H1 (cell line): ENCODE data around the gene SNX24.

Experiments
- ASH2L ChIP-seq: fragments of 200-600, 300-600 bp; sonication (generic); IDR thresholded peaks from one replicate; pipeline ENCODE4 v1.7.1; 2017; ENCODE audit warnings: low read length
- BRCA1 ChIP-seq: IDR thresholded peaks from 2 replicates; pipeline ENCODE4 v1.6.1; 2012; ENCODE audit warnings: low read depth, low read length, improper control_type of control experiment
- CTCF ChIP-seq, 3 experiments: IDR thresholded peaks; 1 replicate in 2 of 3; 2 replicates in 1 of 3; pipeline versions ENCODE4 v1.5.1 to v1.6.1; 2011; ENCODE audit warnings: low read length in 3 of 3, mild to moderate bottlenecking in 3 of 3, inconsistent platforms in 2 of 3, low read depth in 1 of 3, moderate library complexity in 1 of 3; ENCODE audit not compliant: insufficient read depth in 1 of 3; ENCODE audit errors: control extremely low read depth in 1 of 3
- EGR1 ChIP-seq: IDR thresholded peaks from 2 replicates; pipeline ENCODE4 v1.6.1; 2011; ENCODE audit warnings: low read depth, low read length, borderline replicate concordance
- POLR2A ChIP-seq, 2 experiments: IDR thresholded peaks; 1 replicate in 1 of 2; 2 replicates in 1 of 2; pipeline ENCODE4 v1.6.1; 2011; ENCODE audit warnings: low read depth in 2 of 2, low read length in 2 of 2, mild to moderate bottlenecking in 2 of 2; ENCODE audit errors: control extremely low read depth in 1 of 2
- POLR2AphosphoS5 ChIP-seq: IDR thresholded peaks from 2 replicates; pipeline ENCODE4 v1.6.1; 2011; ENCODE audit warnings: low read depth, low read length
- RNF2 ChIP-seq: fragments of 200-900, 300-1000 bp; sonication (generic); IDR thresholded peaks from 2 replicates; pipeline ENCODE4 v1.7.1; 2016; ENCODE audit warnings: borderline replicate concordance, low read depth, mild to moderate bottlenecking, antibody characterized with exemption, low read length; ENCODE audit not compliant: poor library complexity, severe bottlenecking; ENCODE audit errors: missing control alignments
- ZNF274 ChIP-seq: IDR thresholded peaks from 2 replicates; pipeline ENCODE4 v1.7.0; 2012; ENCODE audit warnings: low read length, borderline replicate concordance; ENCODE audit errors: extremely low read depth

GRCh38 chr5:122847687-122848081, 2.3 kb downstream of the SNX24 start:
- TF ChIP-seq CTCF (IDR thresholded peaks at IDR 0.05; ENCODE audit: control extremely low read depth in 1 of 3, insufficient read depth in 1 of 3, low read depth in 1 of 3, low read length in 3 of 3) (no peak), BRCA1 (no peak), EGR1 (no peak), POLR2AphosphoS5 (no peak), ZNF274 (no peak), RNF2 (no peak), ASH2L (no peak), POLR2A (IDR thresholded peaks at IDR 0.05; ENCODE audit: control extremely low read depth in 1 of 2, low read depth in 2 of 2, low read length in 2 of 2) (no peak)
